ENCODE data around the gene SPECC1L. TPM values are rescaled to one million over a fixed set of nuclear protein-coding genes. Genes with fewer than 3 reads are reported as not detected.
"Not testable (repeated sequence)": the region's sequence is repeated elsewhere in the genome, so short reads cannot be mapped to it uniquely, and the experiment has no call there.

The SPECC1L gene
- total RNA-seq, 4 donors from 2014 or later = 50.4 to 125 (median 68.0) TPM

DNA sequence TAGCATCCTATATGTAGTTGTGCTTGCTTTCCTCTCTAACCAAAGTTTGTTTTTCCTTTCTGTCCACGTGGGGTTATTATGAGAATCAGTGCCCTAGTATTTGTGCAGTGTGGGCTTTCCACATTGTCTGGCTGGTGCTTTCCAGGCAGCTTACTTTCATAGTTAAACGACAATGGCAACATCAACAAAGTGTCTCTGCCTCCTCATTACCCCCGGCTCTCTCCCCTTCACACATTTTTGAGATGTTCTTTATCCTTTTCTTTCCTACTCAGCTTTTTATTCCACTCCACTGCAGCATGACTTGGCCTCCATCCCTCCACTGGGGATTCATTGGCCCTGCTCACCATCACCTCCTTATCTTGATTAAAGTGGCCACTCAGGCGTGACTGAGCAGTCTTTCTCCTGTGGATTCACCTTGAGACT lies 19.1 kb downstream of the SPECC1L start:
- H3K9me3 ChIP-seq = no peaks in the 10 kb centered on the region
- WGBS, 2 donors (ENCODE audit: low coverage in 1 of 2) = 46 to 47% methylated on average over 4 of the region's 4 CpGs
- H3K27ac ChIP-seq = peak overlapping the region; percentile 68 to 77 (median 73)
- TF ChIP-seq POLR2A (IDR thresholded peaks at IDR 0.05) (no peak), EP300 (IDR thresholded peaks at IDR 0.05; ENCODE audit: low read depth) (no peak), CTCF (IDR thresholded peaks at IDR 0.05) (no peak), POLR2AphosphoS5 (IDR thresholded peaks at IDR 0.05) (no peak)
- no peak for DNase-seq
- H3K36me3 ChIP-seq = no peaks in the 10 kb centered on the region
- in situ Hi-C loops (cut with MboI; ENCODE audit: low pct_ligation_motif_present in 1 of 4, low pct_unique_long_range_greater_than_20kb in 1 of 4, low sequenced_read_pairs in 3 of 4) = no loop called here
- no peak overlapping the region for H3K4me3 ChIP-seq
- no peaks in the 10 kb centered on the region for H3K27me3 ChIP-seq
- intact Hi-C loops (cut with DNase I; ENCODE audit: low total_unique reads) = no loop called here
- H3K4me1 ChIP-seq = peaks cover 31 to 72% (median 63%) of the 10 kb centered on the region in 4 donors

DNA sequence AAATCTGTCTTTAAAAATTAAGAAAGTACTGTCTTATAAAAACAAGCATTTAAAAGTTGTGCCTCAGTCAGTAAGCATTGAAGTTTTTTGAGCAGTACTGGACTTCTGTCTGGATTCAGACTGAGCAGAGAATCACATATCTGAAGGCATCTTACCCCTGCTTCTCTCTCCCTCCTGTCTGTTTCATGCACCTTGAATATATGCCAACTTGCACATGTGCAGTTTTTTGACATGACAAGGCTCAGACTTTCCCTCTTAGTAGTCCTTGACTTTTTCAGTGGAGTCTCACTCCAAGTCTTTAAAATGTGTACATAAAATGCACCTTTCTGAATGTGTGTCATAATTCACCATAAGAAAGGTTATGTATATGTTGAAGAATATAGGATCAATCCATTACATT lies 19.8 kb downstream of the SPECC1L start:
- peaks cover 25 to 67% (median 57%) of the 10 kb centered on the region in 4 donors for H3K4me1 ChIP-seq
- H3K27ac ChIP-seq = peak overlapping the region; percentile 68 to 77 (median 73)
- H3K9me3 ChIP-seq = no peaks in the 10 kb centered on the region
- no peak for TF ChIP-seq POLR2A (IDR thresholded peaks at IDR 0.05)
- TF ChIP-seq EP300 (IDR thresholded peaks at IDR 0.05; ENCODE audit: low read depth) = no peak
- no peak for TF ChIP-seq CTCF (IDR thresholded peaks at IDR 0.05)
- TF ChIP-seq POLR2AphosphoS5 (IDR thresholded peaks at IDR 0.05) = no peak
- H3K4me3 ChIP-seq = no peak overlapping the region
- no peaks in the 10 kb centered on the region for H3K36me3 ChIP-seq
- intact Hi-C loops (cut with DNase I; ENCODE audit: low total_unique reads) = no loop called here
- H3K27me3 ChIP-seq = no peaks in the 10 kb centered on the region
- in situ Hi-C loops (cut with MboI; ENCODE audit: low pct_ligation_motif_present in 1 of 4, low pct_unique_long_range_greater_than_20kb in 1 of 4, low sequenced_read_pairs in 3 of 4) = no loop called here
- no peak for DNase-seq

DNA sequence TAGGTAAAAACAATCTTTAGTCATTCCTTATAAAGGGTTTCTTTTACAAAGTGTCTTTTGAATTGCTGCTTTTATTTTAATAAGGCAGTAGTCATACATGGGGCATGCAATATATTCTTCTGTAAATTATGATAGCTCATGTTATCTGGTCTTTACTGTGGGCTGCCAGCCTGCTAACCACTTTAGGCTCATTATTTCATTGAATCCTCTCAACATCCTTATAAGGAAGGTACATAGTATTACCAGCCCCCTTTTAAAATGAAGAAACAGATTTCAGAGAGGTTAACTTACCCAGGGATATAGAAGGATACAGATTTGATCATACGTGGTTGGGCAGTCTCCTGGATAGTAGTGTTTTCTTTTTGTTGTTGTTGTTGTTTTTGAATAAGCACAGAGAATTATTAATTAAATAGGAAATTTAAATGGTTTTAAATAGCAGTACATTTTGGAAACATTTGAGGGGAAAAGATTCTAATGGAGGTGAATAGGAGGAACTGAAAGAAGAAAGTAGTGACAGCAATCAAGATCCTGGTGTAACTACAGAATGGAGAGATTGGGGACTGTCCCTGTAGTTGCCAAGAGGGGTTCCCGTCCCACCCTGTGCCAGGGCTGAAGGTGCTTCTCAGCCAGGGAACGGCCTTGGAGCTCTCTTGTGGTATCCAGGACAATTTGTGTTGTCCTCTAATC lies 21.0 kb downstream of the SPECC1L start:
- Histone ChIP-seq H3K36me3 (no peaks in the 10 kb centered on the region), H3K27ac (peak overlapping the region; percentile 71 to 77 (median 74)), H3K27me3 (no peaks in the 10 kb centered on the region), H3K9me3 (no peaks in the 10 kb centered on the region), H3K4me1 (peaks cover 17 to 63% (median 50%) of the 10 kb centered on the region in 4 donors), H3K4me3 (no peak overlapping the region)
- in situ Hi-C loops (cut with MboI; ENCODE audit: low pct_ligation_motif_present in 1 of 4, low pct_unique_long_range_greater_than_20kb in 1 of 4, low sequenced_read_pairs in 3 of 4) = no loop called here
- DNase-seq = no peak
- intact Hi-C loops (cut with DNase I; ENCODE audit: low total_unique reads) = no loop called here
- WGBS, 2 donors (ENCODE audit: low coverage in 1 of 2) = 65 to 72% methylated on average over 2 to 3 of the region's 3 CpGs
- TF ChIP-seq POLR2A (IDR thresholded peaks at IDR 0.05) (no peak), POLR2AphosphoS5 (IDR thresholded peaks at IDR 0.05) (no peak), CTCF (IDR thresholded peaks at IDR 0.05) (no peak), EP300 (IDR thresholded peaks at IDR 0.05; ENCODE audit: low read depth) (no peak)

DNA sequence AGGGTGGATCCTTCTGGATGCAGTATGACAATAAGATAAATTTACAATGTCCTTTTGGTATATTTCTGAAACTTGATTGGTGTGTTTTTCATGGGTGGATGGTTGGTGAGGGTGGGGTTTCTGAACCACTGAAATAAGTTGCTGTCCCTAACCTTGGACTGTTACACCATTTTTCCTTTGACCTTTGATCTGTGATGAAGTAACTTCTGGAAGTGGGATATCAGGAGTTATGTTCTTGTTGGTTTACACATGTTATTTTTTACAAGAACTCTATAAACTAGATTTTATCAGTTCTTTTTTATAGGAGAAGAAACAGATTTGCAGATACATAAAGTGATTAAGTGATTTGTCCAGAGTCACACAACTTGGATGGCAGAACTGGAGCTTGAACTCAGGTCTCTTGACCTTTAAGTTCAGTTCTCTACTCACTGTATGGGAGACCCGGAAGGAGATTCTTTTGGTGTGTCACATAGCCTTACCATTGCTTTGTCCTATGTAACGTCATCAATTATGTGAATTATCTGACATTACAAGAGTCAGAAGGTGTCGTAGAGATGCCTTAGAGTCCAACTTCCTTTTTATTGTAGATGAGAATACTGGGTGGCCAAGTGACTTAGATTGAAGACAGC lies 21.7 kb downstream of the SPECC1L start:
- WGBS, 2 donors (ENCODE audit: low coverage in 1 of 2) = 78% methylated on average over 3 of the region's 3 CpGs; no CpG with 5 or more reads in 1 of the 2 donors
- peak overlapping the region; percentile 59 to 77 (median 74) for H3K27ac ChIP-seq

GRCh38 chr22:24294913-24295312 lies 24.3 kb downstream of the SPECC1L start:
- H3K4me3 ChIP-seq; H3K36me3 ChIP-seq; intact Hi-C loops (cut with DNase I; ENCODE audit: low total_unique reads); DNase-seq; H3K9me3 ChIP-seq; H3K27me3 ChIP-seq; in situ Hi-C loops (cut with MboI; ENCODE audit: low pct_ligation_motif_present in 1 of 4, low pct_unique_long_range_greater_than_20kb in 1 of 4, low sequenced_read_pairs in 3 of 4): not testable (repeated sequence)
- Histone ChIP-seq H3K27ac (peak overlapping the region; percentile 69 to 74 (median 70)), H3K4me1 (peaks cover 11 to 46% (median 42%) of the 10 kb centered on the region in 4 donors)
- 33% methylated on average over 1 of the region's 1 CpG; no CpG with 5 or more reads in 1 of the 2 donors for WGBS, 2 donors (ENCODE audit: low coverage in 1 of 2)

More for the DNA sequence above, 21.7 kb downstream of the SPECC1L start:
- DNase-seq; H3K27me3 ChIP-seq; H3K4me3 ChIP-seq; intact Hi-C loops (cut with DNase I; ENCODE audit: low total_unique reads); H3K9me3 ChIP-seq; H3K36me3 ChIP-seq; in situ Hi-C loops (cut with MboI; ENCODE audit: low pct_ligation_motif_present in 1 of 4, low pct_unique_long_range_greater_than_20kb in 1 of 4, low sequenced_read_pairs in 3 of 4): not testable (repeated sequence)
- peak in 2 of 3 donors; percentile 18 to 29 for TF ChIP-seq POLR2AphosphoS5 (IDR thresholded peaks at IDR 0.05)
- peaks cover 14 to 60% (median 48%) of the 10 kb centered on the region in 4 donors for H3K4me1 ChIP-seq

DNA sequence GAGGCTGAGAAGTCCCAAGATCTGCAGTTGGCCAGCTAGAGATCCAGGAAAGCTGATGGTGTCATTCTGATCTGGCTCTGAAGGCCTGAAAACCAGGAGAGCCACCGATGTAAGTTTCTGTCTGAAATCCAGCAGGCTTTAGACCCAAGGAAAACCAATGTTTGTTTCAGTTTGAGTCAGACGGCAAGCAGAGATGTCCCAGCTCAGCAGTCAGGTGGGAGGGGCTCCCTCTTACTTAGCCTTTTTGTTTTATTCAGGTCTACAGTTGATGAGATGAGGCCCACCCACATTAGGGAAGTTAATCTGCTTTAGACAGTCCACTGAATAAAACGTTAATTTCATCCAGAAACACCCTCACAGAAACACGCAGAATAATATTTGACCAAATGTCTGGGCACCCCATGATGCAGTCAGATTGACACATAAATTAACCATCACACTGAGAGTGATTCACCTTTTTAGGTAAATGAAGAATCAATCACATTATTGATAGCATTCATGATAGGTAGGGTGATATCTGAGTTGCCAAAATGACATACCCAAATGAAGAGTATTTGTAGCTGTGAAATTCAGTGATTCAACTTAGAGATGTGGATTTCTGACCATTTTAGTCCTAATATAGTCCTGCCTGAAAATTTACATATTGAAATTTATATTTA lies 28.0 kb downstream of the SPECC1L start:
- H3K36me3 ChIP-seq; H3K27ac ChIP-seq; H3K27me3 ChIP-seq; H3K9me3 ChIP-seq; H3K4me3 ChIP-seq; in situ Hi-C loops (cut with MboI; ENCODE audit: low pct_ligation_motif_present in 1 of 4, low pct_unique_long_range_greater_than_20kb in 1 of 4, low sequenced_read_pairs in 3 of 4); DNase-seq; intact Hi-C loops (cut with DNase I; ENCODE audit: low total_unique reads): not testable (repeated sequence)
- H3K4me1 ChIP-seq = peaks cover 14 to 52% (median 44%) of the 10 kb centered on the region in 4 donors
- 56 to 67% methylated on average over 2 to 4 of the region's 4 CpGs for WGBS, 2 donors (ENCODE audit: low coverage in 1 of 2)

DNA sequence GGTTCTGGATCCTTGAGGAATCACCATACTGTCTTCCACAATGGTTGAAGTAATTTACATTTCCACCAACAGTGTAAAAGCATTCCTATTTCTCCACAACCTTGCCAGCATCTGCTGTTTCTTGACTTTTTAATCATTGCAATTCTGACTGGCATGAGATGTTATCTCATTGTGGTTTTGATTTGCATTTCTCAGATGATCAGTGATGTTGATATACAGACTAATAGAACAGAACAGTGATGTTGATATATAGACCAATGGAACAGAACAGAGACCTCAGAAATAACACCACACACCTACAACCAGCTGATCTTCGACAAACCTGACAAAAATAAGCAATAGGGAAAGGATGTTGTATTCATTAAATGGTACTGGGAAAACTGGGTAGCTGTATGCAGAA lies 29.9 kb downstream of the SPECC1L start:
- 69 to 92% methylated on average over 1 of the region's 1 CpG for WGBS, 2 donors (ENCODE audit: low coverage in 1 of 2)
- in situ Hi-C loops (cut with MboI; ENCODE audit: low pct_ligation_motif_present in 1 of 4, low pct_unique_long_range_greater_than_20kb in 1 of 4, low sequenced_read_pairs in 3 of 4); H3K9me3 ChIP-seq; DNase-seq; intact Hi-C loops (cut with DNase I; ENCODE audit: low total_unique reads); H3K36me3 ChIP-seq; H3K27ac ChIP-seq; H3K4me3 ChIP-seq; H3K27me3 ChIP-seq: not testable (repeated sequence)
- H3K4me1 ChIP-seq = peaks cover 25 to 63% (median 55%) of the 10 kb centered on the region in 4 donors
